ENCODE data around the gene ABTB2. TPM values are rescaled to one million over a fixed set of nuclear protein-coding genes. Genes with fewer than 3 reads are reported as not detected.

ABTB2 gene
- total and polyA plus RNA-seq, 2 of the 8 experiments (the other 6 are each of a cell fraction or from before 2014, with no cell fraction given): 7.7 to 10.2 TPM

DNA sequence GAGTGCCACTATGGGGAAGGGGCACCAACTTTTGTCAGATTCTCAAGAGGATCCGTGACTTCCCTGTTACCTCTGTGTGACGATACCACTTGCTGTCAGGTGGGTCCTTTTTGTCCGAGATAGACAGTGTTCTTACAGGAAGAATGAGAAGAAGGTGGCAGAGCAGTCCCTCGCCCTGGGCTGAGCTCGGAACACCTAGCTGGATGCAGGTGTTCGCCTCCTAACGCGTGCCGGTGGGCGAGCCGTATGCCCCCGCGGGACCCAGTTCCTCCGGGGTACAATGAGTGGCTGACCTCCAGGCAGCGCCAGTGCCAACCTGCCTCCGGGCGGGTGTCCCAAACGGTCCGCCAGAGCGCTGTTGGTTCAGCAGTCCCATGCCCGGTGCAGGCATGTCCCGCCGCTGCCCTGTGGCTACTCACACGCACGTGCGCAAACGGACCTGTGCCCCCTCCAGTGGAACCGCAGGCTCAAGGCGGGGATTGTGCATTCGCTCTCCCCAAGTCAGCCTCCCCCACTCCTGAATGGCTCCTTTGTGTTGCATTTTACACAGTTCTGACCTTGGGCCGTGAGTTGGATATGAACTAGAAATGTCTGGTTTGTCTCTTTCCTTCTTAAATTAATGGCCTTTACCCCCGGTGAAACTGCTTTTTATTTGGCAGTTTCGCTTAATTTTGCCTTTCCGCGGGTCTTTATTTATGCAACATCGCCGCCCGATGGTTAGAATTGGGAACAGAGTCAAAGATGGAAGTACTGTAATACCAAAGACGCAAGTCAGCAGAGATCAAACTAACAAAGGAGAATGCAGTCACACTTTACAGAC is 1.1 kb upstream of the ABTB2 start:
- Histone ChIP-seq H4K8ac (ENCODE audit: extremely low read depth, insufficient read depth, low read length) (peak overlapping the region; percentile 64; the same call in 1 of the 2 replicates), H3K23ac (ENCODE audit: insufficient read length) (no peak overlapping the region), H3K27me3 (replicated peaks in 1 of 4; ENCODE audit: control insufficient read depth in 3 of 4, extremely low read depth in 1 of 4, insufficient read depth in 3 of 4, low read length in 3 of 4) (peaks cover 5 to 31% (median 24%) of the 10 kb centered on the region in 4 experiments), H3K4me2 (ENCODE audit: insufficient read depth in 1 of 2, low read depth in 2 of 2, low read length in 2 of 2) (peak overlapping the region; percentile 78 to 98), H3K79me1 (ENCODE audit: low read depth, low read length) (no peaks in the 10 kb centered on the region), H2BK120ac (replicated peaks; ENCODE audit: low read depth, low read length) (no peak overlapping the region), H3K9ac (replicated peaks in 1 of 4; ENCODE audit: extremely low read depth in 1 of 4, low read depth in 3 of 4, low read length in 3 of 4) (peak overlapping the region in 3 of 4 experiments; percentile 43 to 73 (median 52); a peak in 6 of 7 replicates), H2BK15ac (ENCODE audit: low read length) (peak overlapping the region; percentile 74; the same call in 1 of the 2 replicates), H4K91ac (replicated peaks; ENCODE audit: insufficient read length, low read length) (peak overlapping the region; percentile 29), H3K27ac (ENCODE audit: low read depth, low read length) (0 out of 2 replicates have a peak overlapping the region, but pooled peaks have one; percentile 84), H4K5ac (ENCODE audit: insufficient read length, low read depth, low read length) (no peak overlapping the region), H3K4ac (replicated peaks; ENCODE audit: insufficient read length, low read depth, low read length) (peak overlapping the region; percentile 60), H2BK5ac (ENCODE audit: low read depth, low read length) (peak overlapping the region; percentile 91), H3K14ac (ENCODE audit: insufficient read length) (no peak overlapping the region), H2AFZ (ENCODE audit: low read length) (peak overlapping the region; percentile 65), H3K23me2 (ENCODE audit: low read depth, low read length) (peaks cover 20% of the 10 kb centered on the region), H2BK20ac (ENCODE audit: low read length) (0 out of 2 replicates have a peak overlapping the region, but pooled peaks have one; percentile 43), H2AK5ac (ENCODE audit: low read depth, low read length) (no peak overlapping the region), H3K4me3 (ENCODE audit: extremely low read depth in 1 of 4, insufficient read depth in 2 of 4, low read depth in 3 of 4, low read length in 4 of 4) (peak overlapping the region; percentile 51 to 87 (median 64)), H4K20me1 (replicated peaks in 1 of 2; ENCODE audit: control insufficient read depth in 1 of 2, insufficient read depth in 2 of 2, low read length in 2 of 2) (peaks cover 13 to 16% of the 10 kb centered on the region in 2 experiments), H2BK12ac (ENCODE audit: low read depth, low read length) (peak overlapping the region; percentile 89), H3K9me3 (ENCODE audit: insufficient read depth in 2 of 2, low read depth in 1 of 2, low read length in 1 of 2) (no peaks in the 10 kb centered on the region), H3K79me2 (ENCODE audit: control insufficient read depth in 1 of 2, insufficient read depth in 2 of 2, low read length in 2 of 2) (peaks cover 0 to 14% of the 10 kb centered on the region in 2 experiments; a peak in 3 of 4 replicates), H3K36me3 (ENCODE audit: control insufficient read depth in 2 of 4, insufficient read depth in 4 of 4, low read length in 3 of 4) (no peaks in the 10 kb centered on the region), H3K18ac (ENCODE audit: extremely low read depth, low read length) (peak overlapping the region; percentile 88), H3K4me1 (replicated peaks in 1 of 4; ENCODE audit: control insufficient read depth in 3 of 4, insufficient read depth in 4 of 4, low read length in 3 of 4) (peaks cover 0 to 21% (median 8%) of the 10 kb centered on the region in 4 experiments; a peak in 5 of 7 replicates), H3K56ac (replicated peaks; ENCODE audit: insufficient read length, low read depth, low read length) (no peak overlapping the region)
- WGBS, 2 experiments (ENCODE audit: extremely low coverage in 1 of 2, insufficient coverage in 1 of 2, insufficient read length in 1 of 2, insufficient replicate concordance in 2 of 2, low coverage in 1 of 2, low lambda C conversion rate in 2 of 2, missing lambda C conversion rate in 1 of 2): 2% methylated on average over 39 of the region's 39 CpGs; no CpG with 5 or more reads in 1 of the 2 experiments
- POLR2A ChIA-PET (ENCODE audit: partially characterized antibody): interaction anchor here (1.5 to 4.3 kb wide), 3 partner anchors 12 to 306 kb away, joined by 7 to 20 read pairs (median 18); no protein-coding TSS in a partner anchor
- CTCF ChIA-PET (ENCODE audit: partially characterized antibody): interaction anchor here (0.6 to 5.8 kb wide), 17 partner anchors 11 to 213 kb away, joined by 3 to 63 read pairs (median 4); no protein-coding TSS in a partner anchor
- FAIRE-seq (no peak), DNase-seq (ENCODE audit: low read depth in 1 of 2, low spot score in 2 of 2) (peak in 1 of 2 experiments; percentile 80)
- TF ChIP-seq SAP30 (IDR thresholded peaks at IDR 0.05; ENCODE audit: insufficient read depth, insufficient replicate concordance, low read length) (no peak), RBBP5 (IDR thresholded peaks at IDR 0.05; ENCODE audit: borderline replicate concordance, low read depth, low read length) (peak; percentile 28; the same call in 1 of the 2 replicates), HDAC6 (IDR thresholded peaks at IDR 0.05; ENCODE audit: low read depth, low read length) (no peak), ZNF274 (IDR thresholded peaks at IDR 0.05; ENCODE audit: borderline replicate concordance, extremely low read depth, low read length) (no peak), KDM5A (IDR thresholded peaks at IDR 0.05; ENCODE audit: low read length) (peak; percentile 67; the same call in 1 of the 2 replicates), SIN3A (conservative IDR thresholded peaks at IDR 0.05 in 1 of 2, IDR thresholded peaks at IDR 0.05 in 1 of 2; ENCODE audit: low read depth in 1 of 2, low read length in 2 of 2) (peak; percentile 69 to 71; a peak in 2 of 4 replicates), POLR2AphosphoS5 (IDR thresholded peaks at IDR 0.05; ENCODE audit: low read depth, low read length) (no peak)
- TF ChIP-seq, protein P1, sequence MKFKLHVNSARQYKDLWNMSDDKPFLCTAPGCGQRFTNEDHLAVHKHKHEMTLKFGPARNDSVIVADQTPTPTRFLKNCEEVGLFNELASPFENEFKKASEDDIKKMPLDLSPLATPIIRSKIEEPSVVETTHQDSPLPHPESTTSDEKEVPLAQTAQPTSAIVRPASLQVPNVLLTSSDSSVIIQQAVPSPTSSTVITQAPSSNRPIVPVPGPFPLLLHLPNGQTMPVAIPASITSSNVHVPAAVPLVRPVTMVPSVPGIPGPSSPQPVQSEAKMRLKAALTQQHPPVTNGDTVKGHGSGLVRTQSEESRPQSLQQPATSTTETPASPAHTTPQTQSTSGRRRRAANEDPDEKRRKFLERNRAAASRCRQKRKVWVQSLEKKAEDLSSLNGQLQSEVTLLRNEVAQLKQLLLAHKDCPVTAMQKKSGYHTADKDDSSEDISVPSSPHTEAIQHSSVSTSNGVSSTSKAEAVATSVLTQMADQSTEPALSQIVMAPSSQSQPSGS (IDR thresholded peaks at IDR 0.05; ENCODE audit: low read length): no peak
